ENCODE measurements around the gene SDCBP2.

The SDCBP2 gene

GRCh38 chr20:1281279-1282057 lies 47.5 kb downstream of the SDCBP2 start:
- TF ChIP-seq FOXP2 (optimal IDR thresholded peaks at IDR 0.05; ENCODE audit: borderline replicate concordance, extremely low read depth, extremely low read length, insufficient read depth) (no peak), SIN3A (IDR thresholded peaks at IDR 0.05; ENCODE audit: borderline replicate concordance, insufficient read depth, low read length) (no peak), TAF1 (IDR thresholded peaks at IDR 0.05; ENCODE audit: borderline replicate concordance, insufficient read depth, low read length) (no peak), REST (IDR thresholded peaks at IDR 0.05; ENCODE audit: insufficient read depth in 1 of 2, low read depth in 2 of 2, low read length in 2 of 2) (no peak), POLR2AphosphoS5 (IDR thresholded peaks at IDR 0.05; ENCODE audit: low read depth, low read length) (no peak)

- no peak for TF ChIP-seq REST (IDR thresholded peaks at IDR 0.05; ENCODE audit: insufficient read depth in 1 of 2, low read depth in 2 of 2, low read length in 2 of 2)
- TF ChIP-seq SIN3A (IDR thresholded peaks at IDR 0.05; ENCODE audit: borderline replicate concordance, insufficient read depth, low read length) = no peak
- TF ChIP-seq POLR2AphosphoS5 (IDR thresholded peaks at IDR 0.05; ENCODE audit: low read depth, low read length) = no peak
- no peak for TF ChIP-seq TAF1 (IDR thresholded peaks at IDR 0.05; ENCODE audit: borderline replicate concordance, insufficient read depth, low read length)
- TF ChIP-seq FOXP2 (optimal IDR thresholded peaks at IDR 0.05; ENCODE audit: borderline replicate concordance, extremely low read depth, extremely low read length, insufficient read depth) = no peak
Observed at GRCh38 chr20:1280195-1281102, 48.5 kb downstream of the SDCBP2 start.

- TF ChIP-seq SIN3A (IDR thresholded peaks at IDR 0.05; ENCODE audit: borderline replicate concordance, insufficient read depth, low read length) (no peak), POLR2AphosphoS5 (IDR thresholded peaks at IDR 0.05; ENCODE audit: low read depth, low read length) (no peak), TAF1 (IDR thresholded peaks at IDR 0.05; ENCODE audit: borderline replicate concordance, insufficient read depth, low read length) (no peak), REST (IDR thresholded peaks at IDR 0.05; ENCODE audit: insufficient read depth in 1 of 2, low read depth in 2 of 2, low read length in 2 of 2) (no peak), FOXP2 (optimal IDR thresholded peaks at IDR 0.05; ENCODE audit: borderline replicate concordance, extremely low read depth, extremely low read length, insufficient read depth) (no peak)
Observed at GRCh38 chr20:1278993-1279392, 49.9 kb downstream of the SDCBP2 start.

- TF ChIP-seq SIN3A (IDR thresholded peaks at IDR 0.05; ENCODE audit: borderline replicate concordance, insufficient read depth, low read length) = no peak
- TF ChIP-seq FOXP2 (optimal IDR thresholded peaks at IDR 0.05; ENCODE audit: borderline replicate concordance, extremely low read depth, extremely low read length, insufficient read depth) = no peak
- TF ChIP-seq POLR2AphosphoS5 (IDR thresholded peaks at IDR 0.05; ENCODE audit: low read depth, low read length) = no peak
- no peak for TF ChIP-seq REST (IDR thresholded peaks at IDR 0.05; ENCODE audit: insufficient read depth in 1 of 2, low read depth in 2 of 2, low read length in 2 of 2)
- no peak for TF ChIP-seq TAF1 (IDR thresholded peaks at IDR 0.05; ENCODE audit: borderline replicate concordance, insufficient read depth, low read length)
Observed at GRCh38 chr20:1277529-1278322, 51.2 kb downstream of the SDCBP2 start.
